ENCODE results near the gene ZNF778. TPM values are rescaled to one million over a fixed set of nuclear protein-coding genes. Genes with fewer than 3 reads are reported as not detected.
A peak's percentile ranks its signal among the peaks of the same experiment; 100 is the strongest.
"Not testable (repeated sequence)": the region's sequence is repeated elsewhere in the genome, so short reads cannot be mapped to it uniquely, and the experiment has no call there.

The ZNF778 gene
- polyA plus RNA-seq, 4 donors, result 4.9 to 6.3 (median 6.2) TPM

DNA sequence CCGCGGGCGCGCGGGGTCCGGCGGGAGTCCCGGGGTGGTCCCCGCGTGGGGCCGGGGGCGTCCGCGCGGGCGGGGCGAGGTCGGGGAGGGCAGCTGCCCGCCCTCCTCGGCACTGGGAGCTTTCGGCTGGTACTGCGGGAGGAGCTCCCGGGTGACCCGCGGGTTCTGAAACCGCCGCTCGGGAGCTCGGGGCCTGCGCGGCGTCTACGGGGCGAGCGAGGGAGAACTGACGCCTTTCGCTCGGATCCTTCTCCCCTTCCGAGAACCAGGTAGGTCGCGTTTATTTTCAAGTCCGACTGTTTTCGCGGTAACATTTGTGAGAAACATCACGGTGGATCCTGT lies 30.2 kb downstream of the ZNF778 start:
- DNase-seq (ENCODE audit: low read depth in 4 of 4, low spot score in 3 of 4), result not testable (repeated sequence)

DNA sequence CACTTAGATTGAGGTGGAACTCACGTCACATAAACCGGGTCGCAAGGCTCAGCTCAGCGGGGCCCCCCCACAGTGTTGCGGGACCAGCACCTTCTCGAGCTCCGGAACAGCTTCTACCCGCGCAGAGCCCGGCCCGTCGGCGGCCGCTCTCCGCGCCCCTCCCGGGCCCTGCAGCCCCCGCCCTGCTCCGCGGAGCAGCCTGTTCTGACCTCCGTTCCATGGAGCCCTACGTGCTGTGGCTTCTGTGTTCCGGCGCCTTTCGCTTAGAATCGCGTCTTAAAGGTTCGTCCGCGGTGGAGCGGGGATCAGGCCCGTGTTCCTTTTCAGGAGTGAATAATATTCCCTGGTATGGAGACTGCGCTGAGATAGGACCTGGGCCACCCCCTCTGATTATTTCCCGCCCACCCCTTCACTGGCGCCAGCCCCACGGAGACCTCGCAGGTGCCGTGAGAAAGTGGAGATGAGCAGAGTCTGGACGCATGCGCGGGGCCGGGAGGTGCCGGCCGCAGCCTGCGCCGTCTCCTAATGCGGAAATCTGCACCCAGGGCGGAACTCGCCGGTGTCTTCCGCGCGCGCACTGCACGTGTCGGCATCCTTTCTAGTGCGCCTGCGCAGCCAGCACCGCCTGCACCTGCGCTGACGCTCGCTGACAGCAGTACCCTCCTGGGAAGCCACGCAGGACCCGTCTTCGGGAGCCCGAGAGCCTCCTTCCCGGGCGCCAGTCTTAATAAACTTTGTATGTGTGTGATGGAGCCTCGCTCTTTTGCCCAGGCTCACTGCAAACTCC lies 30.9 kb downstream of the ZNF778 start:
- DNase-seq (ENCODE audit: low read depth in 4 of 4, low spot score in 3 of 4), result no peak

DNA sequence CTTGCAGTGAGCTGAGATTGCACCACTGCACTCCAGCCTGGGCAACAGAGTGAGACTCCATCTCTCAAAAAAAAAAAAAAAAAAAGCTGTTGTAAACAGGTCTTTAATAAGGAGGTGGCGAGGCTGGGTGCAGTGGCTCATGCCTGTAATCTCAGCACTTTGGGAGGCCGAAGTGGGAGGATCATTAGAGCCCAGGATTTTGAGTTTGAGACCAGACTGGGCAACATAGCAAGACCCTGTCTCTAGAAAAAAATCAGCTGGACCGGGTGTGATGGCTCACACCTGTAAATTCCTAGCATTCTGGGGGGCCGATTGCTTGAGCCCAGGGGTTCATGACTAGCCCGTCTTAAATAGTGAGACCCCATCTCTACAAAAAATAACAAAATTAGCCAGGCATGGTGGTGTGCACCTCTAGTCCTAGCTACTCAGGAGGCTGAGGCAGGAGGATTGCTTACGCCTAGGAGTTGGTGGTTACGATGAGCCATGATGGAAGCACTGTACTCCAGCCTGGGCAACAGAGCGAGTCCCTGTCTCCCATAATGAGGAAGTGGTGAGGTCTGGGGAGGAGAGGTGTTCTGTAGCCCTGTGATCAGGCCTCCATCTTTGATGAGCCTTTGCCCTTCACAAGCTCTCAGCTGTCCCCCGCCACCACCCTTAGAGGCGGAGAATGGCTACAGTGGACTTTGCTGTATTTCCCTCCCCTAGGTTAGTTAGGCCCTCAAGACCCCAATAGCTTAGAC lies 36.2 kb downstream of the ZNF778 start:
- no peak for DNase-seq (ENCODE audit: low read depth in 4 of 4, low spot score in 3 of 4)

DNA sequence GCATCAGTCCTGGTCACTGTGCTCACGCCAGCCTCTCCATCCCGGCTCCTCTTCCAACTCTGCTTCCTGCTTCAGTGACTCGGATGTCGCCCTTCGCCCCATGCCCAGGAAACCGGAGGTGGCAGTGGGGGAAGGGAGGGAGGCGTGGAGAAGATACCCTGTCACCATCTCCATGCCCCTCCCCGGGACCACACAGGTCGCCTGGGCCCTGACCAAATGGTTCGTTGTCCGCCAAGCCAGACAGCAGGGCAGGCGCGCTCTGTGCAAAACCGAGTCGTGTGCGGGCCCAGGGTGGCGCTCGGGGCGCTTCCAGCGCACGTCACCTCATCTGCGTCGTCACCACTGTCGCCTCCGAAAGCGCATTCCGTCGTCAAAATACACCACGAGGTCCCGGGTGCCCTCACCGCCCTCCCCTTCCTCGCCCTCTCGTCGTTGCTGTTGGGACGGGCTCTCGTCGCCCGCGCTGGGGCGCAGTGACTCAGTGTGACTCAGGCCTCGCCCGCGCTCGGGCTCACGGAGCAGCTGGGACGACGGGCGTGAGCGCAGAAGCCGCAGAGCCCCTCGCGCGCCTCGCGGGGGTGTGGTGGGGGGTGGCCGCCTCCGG lies 39.2 kb downstream of the ZNF778 start:
- peak in 3 of 4 donors; percentile 37 to 55 (median 51) for DNase-seq (ENCODE audit: low read depth in 4 of 4, low spot score in 3 of 4)

DNA sequence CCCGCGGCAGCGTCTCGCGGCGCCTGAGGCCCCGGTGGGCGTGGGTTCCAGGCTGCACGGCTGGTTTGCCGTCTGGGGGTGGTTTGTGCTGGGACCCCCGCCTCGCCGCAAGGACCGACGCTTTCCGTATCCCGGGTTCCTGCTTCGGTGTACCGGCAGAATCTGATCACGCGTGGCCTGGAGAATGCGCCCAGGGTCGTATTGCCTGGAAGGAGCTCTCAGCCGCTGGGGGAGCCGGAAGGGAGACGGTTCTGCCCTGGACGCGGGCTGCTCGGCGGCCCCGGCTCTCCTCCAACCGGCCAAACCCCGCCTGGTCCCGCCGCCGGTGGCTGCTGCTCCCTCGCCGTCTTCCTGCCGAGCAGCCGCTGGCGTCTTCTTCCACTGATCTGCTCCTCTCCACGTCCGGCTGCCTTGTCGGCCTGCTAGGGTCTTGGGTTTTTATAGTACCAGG lies 39.8 kb downstream of the ZNF778 start:
- no peak for DNase-seq (ENCODE audit: low read depth in 4 of 4, low spot score in 3 of 4)

DNA sequence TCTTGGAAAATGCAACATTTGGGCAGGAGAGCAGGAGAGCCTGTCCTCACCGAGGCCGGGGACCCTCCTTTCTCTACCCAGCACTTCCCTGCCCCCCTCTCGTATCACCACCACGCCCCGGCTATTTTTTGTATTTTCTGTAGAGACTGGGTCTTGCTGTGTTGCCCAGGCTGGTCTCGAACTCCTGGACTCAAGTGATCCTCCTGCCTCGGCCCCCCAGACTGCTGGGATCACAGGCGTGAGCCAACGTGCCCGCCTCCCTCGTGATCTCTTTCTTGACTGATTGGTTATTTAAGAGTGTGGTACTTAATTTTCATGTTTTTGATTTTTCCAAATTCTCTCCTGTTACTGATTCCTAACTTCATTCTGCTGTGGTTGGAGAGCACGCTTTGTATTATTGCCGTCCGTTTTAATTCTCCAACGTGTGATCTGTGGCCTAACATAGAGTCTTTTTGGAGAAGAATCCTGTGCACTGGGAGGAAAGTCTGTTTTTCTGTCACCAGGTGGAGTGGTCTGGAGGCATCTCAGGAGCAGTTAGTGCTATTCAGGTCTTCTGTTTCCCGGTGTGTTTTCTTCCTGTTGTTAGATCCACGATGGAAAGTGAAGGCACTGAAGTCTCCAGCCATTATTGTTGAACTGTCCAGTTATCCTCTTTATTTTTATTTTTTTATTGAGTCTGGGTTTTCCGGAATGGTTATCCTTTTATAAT lies 40.4 kb downstream of the ZNF778 start:
- DNase-seq (ENCODE audit: low read depth in 4 of 4, low spot score in 3 of 4), result no peak

DNA sequence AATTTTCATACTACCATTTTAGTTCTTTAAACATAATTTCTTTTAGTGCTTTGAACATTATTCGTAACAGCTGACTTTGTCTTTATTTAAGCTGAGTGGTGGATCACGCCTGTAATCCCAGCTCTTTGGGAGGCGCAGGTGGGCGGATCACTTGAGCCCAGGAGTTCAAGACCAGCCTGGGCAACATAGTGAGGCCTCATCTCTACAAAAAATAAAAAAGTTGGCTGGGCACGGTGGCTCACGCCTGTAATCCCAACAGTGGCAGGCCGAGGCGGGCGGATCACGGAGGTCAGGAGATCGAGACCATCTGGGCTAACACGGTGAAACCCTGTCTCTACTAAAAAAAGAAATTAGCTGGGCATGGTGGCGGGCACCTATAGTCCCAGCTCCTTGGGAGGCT lies 42.4 kb downstream of the ZNF778 start:
- DNase-seq (ENCODE audit: low read depth in 4 of 4, low spot score in 3 of 4), result not testable (repeated sequence)

DNA sequence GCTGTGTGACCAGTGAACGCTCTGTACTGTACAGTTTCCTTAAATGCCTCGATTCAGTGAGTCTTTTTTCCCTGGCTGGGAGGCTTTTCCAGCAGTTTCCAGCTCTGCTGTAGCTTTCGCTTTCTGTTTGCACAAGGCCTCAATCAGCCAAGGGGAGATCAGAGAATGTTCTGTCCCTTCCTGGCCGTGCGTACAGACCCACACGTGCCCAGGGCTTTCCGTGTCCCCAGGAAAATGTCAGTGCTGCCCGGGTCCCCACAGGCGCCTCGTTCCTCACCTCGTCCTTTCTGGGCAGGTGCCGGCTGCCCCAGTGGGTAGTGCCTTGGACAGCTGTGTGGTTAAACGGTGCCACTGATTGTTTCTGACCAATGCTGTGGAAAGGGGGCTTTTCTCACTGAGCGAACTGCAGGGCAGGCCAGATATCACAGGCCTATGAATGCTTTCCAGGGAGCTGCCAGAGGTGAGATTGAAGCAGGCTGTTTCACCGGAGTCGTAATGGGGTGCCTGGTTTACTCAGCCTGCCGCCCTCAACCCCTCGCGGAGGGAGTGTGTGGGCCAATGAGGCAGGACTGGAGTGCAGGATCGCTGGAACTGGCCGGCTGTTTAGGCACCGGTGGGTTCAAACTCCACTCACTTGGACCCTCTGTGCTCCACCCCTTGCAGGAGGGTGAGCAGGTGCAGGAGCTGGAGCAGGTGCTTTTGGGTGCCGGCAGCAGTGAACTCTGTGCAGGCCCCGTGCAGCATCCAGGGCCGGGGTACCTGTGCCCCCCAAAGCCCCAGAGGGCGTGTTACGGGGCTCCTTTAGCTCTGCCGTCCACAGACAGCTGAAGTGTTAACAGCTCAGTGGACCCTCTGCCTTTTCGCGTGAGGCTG lies 44.4 kb downstream of the ZNF778 start:
- DNase-seq (ENCODE audit: low read depth in 4 of 4, low spot score in 3 of 4), result no peak

DNA sequence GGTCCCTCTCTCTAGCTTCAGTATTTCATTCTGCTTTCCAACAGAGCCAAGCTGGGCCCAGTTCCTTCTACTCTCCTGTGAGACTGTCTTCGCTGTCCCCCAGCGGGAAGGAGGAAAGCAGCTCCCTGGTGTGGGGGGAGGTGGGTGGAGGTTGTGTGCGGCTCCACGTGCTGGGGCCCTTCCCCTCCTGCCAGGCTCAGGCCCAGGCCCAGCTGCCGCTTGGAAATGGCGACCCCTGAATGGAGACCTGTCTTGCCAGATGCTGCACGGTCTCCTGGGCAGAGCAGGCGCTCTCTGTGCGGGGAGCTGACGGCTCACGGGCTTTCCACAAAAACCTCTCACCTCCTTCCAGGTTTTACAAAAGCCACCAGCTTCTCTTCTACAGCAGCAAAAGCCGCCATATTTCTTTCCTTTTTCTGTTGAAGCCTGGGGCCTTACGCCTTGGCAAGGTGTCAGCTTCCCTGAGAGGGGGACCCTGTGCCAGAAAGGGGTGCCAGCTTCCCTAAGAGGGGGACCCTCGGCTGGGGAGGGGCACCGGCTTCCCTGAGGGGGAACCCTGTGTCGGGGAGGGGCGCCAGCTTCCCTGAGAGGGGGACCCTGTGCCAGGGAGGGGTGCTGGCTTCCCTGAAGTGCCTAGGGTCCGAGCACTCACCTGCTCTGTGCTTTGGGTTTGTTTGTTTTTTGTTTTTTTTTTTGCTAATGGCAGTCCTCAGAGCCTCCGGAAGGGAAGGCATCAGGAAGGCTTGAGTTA lies 47.5 kb downstream of the ZNF778 start:
- no peak for DNase-seq (ENCODE audit: low read depth in 4 of 4, low spot score in 3 of 4)

DNA sequence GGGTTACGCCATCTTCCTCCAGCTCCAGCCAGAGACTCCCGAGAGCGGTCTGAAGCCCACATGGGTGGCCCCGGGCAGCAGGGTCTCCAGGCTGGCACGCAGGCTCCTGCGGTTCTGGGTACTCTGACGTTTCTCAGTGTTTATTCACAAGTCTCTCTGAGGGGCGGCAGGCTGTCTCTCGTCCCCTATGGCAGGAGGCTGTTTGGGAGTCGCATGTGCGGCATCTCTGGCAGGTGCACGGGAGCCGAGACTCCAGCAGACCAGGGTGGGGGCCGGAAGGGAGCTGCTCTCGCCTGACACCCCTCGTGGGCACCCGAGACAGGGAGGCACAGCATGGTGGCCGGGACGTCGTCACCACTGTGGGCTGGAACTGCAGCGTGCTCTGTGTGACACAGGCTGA lies 48.1 kb downstream of the ZNF778 start:
- no peak for DNase-seq (ENCODE audit: low read depth in 4 of 4, low spot score in 3 of 4)

DNA sequence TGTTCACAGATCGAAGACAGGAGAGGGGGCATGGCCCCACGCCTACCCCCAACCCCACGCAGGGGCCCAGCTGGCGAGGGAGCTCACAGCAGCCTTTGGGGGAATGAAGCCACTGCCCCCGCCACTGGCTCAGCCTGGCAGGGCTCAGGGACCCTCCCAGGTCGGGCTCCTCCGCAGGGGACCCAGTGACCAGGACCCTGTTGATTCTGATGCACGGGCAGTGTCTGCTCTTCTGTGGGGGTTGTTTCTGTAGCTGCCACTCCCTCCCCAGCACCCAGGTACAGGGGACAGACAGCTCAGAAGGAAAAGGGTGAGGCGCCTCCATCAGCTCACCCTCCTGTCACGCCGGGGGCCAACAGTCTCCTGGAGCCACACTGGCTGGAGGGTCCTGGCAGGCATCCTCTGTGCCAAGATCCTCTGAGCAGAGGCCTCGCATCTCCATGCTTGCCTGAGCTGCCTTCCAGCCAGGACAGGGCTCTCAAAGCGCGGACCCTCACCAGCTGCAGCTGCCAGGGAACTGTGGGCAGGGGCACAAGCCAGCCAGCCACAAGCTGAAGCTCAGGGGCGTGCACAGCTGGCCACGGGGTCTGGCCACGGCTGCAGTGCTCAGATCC lies 49.1 kb downstream of the ZNF778 start:
- DNase-seq (ENCODE audit: low read depth in 4 of 4, low spot score in 3 of 4), result no peak

DNA sequence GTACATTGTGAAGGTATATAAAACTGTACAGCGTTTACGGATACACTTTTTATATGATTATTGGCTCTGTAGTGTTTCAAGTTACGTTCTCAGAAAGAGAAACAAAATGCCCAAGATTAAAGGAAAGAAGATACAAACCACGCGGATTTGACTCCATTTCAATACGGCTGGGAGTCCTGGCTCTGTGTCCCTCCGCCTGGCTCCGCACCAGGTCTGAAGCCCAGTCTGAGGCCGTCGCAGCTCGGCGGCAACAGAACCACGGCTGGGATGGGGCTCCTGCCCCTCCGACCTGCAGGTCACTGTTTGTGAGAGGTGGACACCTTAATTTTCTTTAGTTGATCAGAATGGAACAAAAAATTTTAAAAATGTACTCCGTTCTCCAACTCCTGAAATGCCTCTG lies 50.2 kb downstream of the ZNF778 start:
- not testable (repeated sequence) for DNase-seq (ENCODE audit: low read depth in 4 of 4, low spot score in 3 of 4)

DNA sequence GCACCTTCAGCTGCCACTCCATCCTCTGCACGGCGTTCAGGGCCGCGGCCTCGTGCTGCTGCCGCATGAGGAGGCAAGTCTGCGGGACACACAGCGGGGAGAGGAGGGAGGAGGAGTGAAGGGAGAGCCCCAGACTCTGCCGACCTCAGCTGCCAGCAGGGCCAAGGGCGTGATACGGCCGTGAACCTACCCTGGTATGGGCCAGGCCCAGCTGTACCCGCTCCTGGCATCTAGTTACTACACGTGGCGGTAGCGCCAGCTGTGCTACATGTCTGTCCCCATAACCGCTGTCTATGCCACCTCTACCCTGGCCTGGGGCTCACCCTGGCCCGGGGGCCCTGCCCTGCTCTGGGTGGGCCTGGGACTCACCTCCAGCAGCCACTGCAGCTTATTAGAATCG lies 51.1 kb downstream of the ZNF778 start:
- no peak for DNase-seq (ENCODE audit: low read depth in 4 of 4, low spot score in 3 of 4)

DNA sequence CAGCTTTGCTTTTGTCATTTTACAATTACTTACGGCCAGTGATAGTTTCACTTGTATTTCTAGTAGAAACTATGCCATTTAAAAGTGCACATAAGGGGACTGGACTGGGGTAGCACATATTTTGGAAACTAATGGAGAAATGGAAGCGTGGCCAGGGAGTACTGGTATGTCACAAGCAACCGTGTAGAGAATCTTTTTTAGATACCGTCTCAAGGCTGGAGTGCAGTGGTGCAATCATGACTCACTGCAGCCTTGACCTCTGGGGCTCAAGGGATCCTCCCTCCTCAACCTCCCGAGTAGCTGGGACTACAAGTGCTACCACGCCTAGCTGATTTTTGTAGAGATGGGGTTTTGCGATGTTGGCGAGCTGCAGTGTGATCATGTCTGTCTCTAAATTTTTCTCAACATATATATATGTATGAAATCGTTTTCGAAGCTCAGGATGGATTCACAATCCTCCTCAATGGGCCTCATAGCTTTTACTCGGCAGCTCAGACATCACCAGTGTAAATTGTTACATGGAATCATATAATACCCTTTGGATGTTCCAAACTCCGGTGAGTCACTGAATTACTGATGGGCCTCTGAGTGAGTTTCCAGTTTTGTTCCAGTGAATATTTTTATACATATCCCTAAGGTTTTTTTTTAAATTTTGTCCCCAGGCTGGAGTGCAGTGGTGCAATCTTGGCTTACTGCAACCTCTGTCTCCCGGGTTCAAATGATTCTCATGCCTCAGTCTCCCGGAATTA lies 51.7 kb downstream of the ZNF778 start:
- no peak for DNase-seq (ENCODE audit: low read depth in 4 of 4, low spot score in 3 of 4)

DNA sequence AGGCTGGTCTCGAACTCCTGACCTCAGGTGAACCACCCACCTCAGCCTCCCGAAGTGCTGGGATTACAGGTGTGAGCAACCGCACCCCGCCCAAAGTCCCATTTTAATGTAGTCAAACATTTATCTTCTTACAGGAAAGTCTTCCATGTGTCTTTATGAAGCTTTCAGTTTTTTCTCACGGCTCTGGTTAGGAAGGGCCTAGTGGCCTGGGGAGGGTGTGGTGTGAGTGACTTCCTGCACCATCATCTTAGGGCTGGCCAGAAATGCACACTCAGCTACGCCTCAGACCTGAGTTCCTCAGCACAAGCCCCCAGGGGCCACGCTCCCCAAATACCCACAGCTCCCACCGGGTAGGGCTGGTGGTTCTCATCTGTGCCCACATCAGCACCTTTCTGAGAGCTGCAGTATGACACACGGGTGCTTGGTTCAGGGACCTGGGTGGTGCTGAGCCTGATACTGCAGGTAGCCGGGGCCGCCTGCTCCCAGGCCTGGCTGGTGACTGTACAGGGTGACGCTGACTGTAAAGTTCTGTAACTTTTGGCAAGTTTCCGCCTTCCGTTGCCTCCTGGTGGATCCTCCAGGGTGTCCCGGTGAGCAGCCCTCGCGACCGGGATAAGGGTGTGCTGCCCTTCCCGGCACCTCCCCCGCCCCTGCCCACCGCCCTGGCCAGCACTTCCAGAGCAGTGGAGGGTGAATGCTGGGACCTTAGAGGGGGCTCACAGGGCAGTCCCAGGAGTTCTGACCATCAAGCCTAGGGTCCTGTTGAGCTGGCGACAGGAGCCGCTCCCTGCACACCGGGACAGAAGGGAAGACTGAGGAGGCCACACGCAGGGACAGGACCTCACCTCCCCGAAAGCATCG lies 52.5 kb downstream of the ZNF778 start:
- no peak for DNase-seq (ENCODE audit: low read depth in 4 of 4, low spot score in 3 of 4)

DNA sequence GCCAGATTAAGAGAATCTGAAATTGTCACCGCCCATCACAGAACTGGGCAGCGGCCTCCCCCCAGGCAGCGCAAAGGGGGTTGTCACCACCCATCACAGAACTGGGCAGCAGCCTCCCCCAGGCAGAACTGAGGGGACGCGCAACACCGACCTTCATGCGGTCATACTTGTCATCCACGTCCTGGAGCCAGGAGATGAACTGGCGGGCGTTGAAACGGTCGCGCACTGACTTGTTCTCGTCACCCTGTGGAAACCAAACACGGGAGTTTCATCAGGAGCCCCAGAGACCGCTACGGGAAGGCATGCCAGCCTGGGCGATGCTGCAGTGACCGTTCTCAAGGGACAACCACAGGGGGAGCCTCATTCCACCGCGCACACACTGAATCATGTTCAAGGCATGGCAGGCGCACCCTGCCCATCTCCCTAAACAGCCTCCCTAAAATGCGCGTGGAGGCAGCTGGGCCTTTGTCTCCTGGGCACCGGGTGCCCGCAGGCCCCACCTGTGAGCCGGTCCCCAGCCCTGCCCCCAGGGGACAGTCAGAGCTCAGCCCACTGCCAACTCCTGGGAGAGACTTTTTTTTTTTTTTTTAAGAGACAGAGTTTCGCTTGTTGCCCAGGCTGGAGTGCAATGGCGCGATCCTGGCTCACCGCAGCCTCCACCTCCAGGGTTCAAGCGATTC lies 53.3 kb downstream of the ZNF778 start:
- no peak for DNase-seq (ENCODE audit: low read depth in 4 of 4, low spot score in 3 of 4)

DNA sequence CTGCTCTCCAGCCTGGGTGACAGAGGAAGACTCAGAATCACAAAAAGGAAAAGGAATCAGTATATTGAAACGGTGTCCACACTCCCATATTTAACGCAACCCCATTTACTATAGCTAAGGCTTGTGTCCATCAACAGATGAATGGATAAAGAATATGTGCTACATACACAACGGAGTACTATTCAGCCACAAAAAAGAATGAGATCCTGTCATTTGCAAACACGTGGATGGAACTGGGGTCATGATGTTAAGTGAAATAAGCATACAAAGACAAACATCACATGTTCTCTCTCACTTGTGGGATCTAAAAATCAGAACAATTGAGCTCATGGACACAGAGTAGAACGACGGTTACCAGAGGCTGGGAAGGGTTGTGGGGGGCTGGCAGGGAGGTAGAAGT lies 55.1 kb downstream of the ZNF778 start:
- no peak for DNase-seq (ENCODE audit: low read depth in 4 of 4, low spot score in 3 of 4)
